GM12872 (cell line): ENCODE measurements around the gene OTOP2.

Experiments used
- CTCF ChIP-seq: IDR thresholded peaks from 3 replicates; pipeline ENCODE4 v1.5.1; 2011; ENCODE audit warnings: low read depth, mild to moderate bottlenecking, low read length, moderate library complexity; ENCODE audit not compliant: insufficient read depth

The OTOP2 gene

DNA sequence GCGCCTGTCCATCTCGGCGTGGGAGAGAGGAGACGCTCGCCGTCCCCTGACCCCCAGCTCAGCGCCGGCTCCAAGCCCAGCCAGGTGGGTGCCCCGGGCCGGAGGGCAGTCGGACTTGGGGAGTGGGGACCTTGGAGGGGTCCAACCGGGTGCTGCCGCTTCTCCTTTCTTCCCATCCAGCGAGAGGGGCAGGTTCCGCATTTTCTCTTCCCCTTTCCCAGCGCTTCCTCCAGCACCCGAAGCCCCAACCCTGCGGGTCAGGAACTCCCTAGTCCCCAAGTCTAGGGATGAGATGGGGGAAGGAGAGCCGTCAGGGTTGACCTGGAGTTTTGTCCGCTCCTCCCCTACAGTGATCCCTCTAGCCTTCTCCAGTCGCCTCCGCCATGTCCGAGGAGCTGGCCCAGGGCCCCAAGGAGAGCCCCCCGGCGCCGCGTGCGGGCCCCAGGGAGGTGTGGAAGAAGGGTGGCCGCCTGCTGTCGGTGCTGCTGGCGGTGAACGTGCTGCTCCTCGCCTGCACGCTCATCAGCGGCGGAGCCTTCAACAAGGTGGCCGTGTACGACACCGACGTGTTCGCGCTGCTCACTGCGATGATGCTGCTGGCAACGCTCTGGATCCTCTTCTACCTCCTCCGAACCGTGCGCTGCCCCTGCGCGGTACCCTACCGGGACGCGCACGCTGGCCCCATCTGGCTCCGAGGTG is at the start of gene OTOP2:
Gene OTOP2 (plus strand): TSS at position 24 of the 699 bp plus-strand sequence. CDS start 360 bp downstream, at position 384.
- TF ChIP-seq CTCF = no peak

DNA sequence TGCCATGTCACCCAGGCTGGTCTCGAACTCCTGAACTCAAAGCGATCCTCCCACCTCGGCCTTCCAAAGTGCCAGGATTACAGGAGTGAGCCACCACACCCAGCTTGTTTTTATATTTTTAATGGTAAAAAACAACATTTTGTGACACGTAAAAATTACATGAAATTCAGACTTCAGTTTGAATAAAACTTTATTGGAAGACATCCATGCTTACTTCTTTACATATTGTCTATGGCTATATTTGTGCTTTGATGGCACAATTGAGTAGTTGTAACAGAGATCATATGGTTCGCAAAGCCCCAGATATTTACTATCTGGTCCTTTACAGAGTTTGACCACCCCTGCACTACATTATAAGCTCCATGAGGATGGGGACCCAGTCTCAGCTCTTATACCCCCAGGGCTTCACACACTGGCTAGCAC is 49.4 kb upstream of the OTOP2 start:
- TF ChIP-seq CTCF = no peak

- TF ChIP-seq CTCF = no peak
Measured at GRCh38 chr17:74875155-74875976, 48.7 kb upstream of the OTOP2 start.

GRCh38 chr17:74875977-74876593 is 48.0 kb upstream of the OTOP2 start:
- no peak for TF ChIP-seq CTCF

- TF ChIP-seq CTCF = no peak
Measured at GRCh38 chr17:74877592-74878548, 46.2 kb upstream of the OTOP2 start.

- TF ChIP-seq CTCF = no peak
Measured at GRCh38 chr17:74878658-74879057, 45.4 kb upstream of the OTOP2 start.
